Measurements from ENCODE around the gene SCAF4. TPM values are rescaled to one million over a fixed set of nuclear protein-coding genes. Genes with fewer than 3 reads are reported as not detected.
"Not testable (repeated sequence)": the region's sequence is repeated elsewhere in the genome, so short reads cannot be mapped to it uniquely, and the experiment has no call there.

The SCAF4 gene
- polyA plus RNA-seq, 1 of the 3 experiments (the other 2 are of a cell fraction), result 8.5 TPM

DNA sequence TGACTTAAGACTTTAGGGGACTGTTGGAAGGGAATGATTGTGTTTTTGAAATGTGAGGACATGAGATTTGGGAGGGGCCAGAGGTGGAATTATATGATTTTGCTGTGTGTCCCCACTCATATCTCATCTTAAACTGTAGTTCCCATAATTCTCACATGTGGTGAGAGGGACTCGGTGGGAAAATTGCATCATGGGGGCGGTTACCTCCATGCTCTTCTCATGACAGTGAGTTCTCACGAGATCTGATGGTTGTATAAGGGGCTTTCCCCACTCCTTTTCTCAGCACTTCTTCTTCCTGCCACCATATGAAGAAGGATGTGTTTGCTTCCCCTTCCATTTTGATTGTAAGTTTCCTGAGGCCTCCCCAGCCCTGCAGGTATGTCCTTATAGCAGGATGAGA, 35.0 kb upstream of the SCAF4 start:
- Histone ChIP-seq H3K9ac (no peak overlapping the region), H3K79me2 (ENCODE audit: insufficient read depth) (no peaks in the 10 kb centered on the region), H3K36me3 (replicated peaks in 1 of 2; ENCODE audit: control insufficient read depth in 1 of 2, insufficient read depth in 2 of 2, low read length in 1 of 2) (no peaks in the 10 kb centered on the region), H3K4me1 (ENCODE audit: control insufficient read depth in 1 of 2, insufficient read depth in 2 of 2, low read depth in 1 of 2, low read length in 1 of 2) (no peaks in the 10 kb centered on the region), H3K4me3 (ENCODE audit: low read depth in 2 of 2, low read length in 1 of 2) (no peak overlapping the region), H3K9me3 (no peaks in the 10 kb centered on the region), H3K9me2 (no peaks in the 10 kb centered on the region), H4K20me1 (ENCODE audit: insufficient read depth) (no peaks in the 10 kb centered on the region), H2AFZ (ENCODE audit: low read depth) (no peak overlapping the region), H3K4me2 (no peak overlapping the region), H3K27me3 (ENCODE audit: insufficient read depth) (no peaks in the 10 kb centered on the region), H3K27ac (ENCODE audit: low read depth in 2 of 2, low read length in 1 of 2) (no peak overlapping the region), H3F3A (replicated peaks; ENCODE audit: insufficient read depth) (no peaks in the 10 kb centered on the region)
- TF ChIP-seq MEF2A (IDR thresholded peaks at IDR 0.05; ENCODE audit: borderline replicate concordance, low read depth) (no peak), SIN3A (IDR thresholded peaks at IDR 0.05; ENCODE audit: borderline replicate concordance, low read depth, low read length) (no peak), POLR2AphosphoS5 (IDR thresholded peaks at IDR 0.05; ENCODE audit: low read depth, low read length) (no peak), NFIC (IDR thresholded peaks at IDR 0.05; ENCODE audit: borderline replicate concordance) (no peak), JUND (IDR thresholded peaks at IDR 0.05) (no peak), CHD2 (IDR thresholded peaks at IDR 0.05; ENCODE audit: low read length, partially characterized antibody) (no peak), RCOR1 (IDR thresholded peaks at IDR 0.05; ENCODE audit: low read length) (no peak), MXI1 (IDR thresholded peaks at IDR 0.05; ENCODE audit: low read depth, low read length) (no peak), RXRA (IDR thresholded peaks at IDR 0.05; ENCODE audit: borderline replicate concordance, low read depth) (no peak), USF1 (IDR thresholded peaks at IDR 0.05; ENCODE audit: borderline replicate concordance, low read depth) (no peak), GATA2 (CRISPR knock-in tag; IDR thresholded peaks at IDR 0.05) (no peak), SMC3 (IDR thresholded peaks at IDR 0.05; ENCODE audit: low read depth, low read length) (no peak), USF2 (IDR thresholded peaks at IDR 0.05; ENCODE audit: borderline replicate concordance, low read depth, low read length) (no peak), NRF1 (IDR thresholded peaks at IDR 0.05; ENCODE audit: low read depth, low read length) (no peak)
- ChIA-PET POLR2A (no interaction called here), CTCF (no interaction called here)
- DNase-seq, result no peak
- WGBS (ENCODE audit: low lambda C conversion rate), result 63% methylated on average over 3 of the region's 3 CpGs

DNA sequence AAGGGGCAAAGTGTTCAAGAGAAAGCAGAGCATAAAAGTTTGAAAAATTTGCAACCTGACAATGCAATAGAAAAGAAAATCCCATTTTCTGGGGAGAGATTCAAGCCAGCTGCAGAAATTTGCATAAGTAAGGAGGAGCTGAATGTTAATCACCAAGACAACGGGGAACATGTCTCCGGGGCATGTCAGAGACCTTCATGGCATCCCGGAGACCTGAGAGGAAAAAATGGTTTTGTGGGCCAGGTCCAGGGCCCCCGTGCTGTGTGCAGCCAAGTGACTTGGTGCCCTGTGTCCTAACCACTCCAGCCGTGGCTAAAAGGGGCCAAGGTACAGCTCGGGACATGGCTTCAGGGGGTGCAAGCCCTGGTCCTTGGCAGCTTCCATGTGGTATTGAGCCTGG, 33.9 kb upstream of the SCAF4 start:
- H2AFZ ChIP-seq (ENCODE audit: low read depth); H4K20me1 ChIP-seq (ENCODE audit: insufficient read depth); H3K4me1 ChIP-seq (ENCODE audit: control insufficient read depth in 1 of 2, insufficient read depth in 2 of 2, low read depth in 1 of 2, low read length in 1 of 2); H3K79me2 ChIP-seq (ENCODE audit: insufficient read depth); DNase-seq; CTCF ChIA-PET; H3K27ac ChIP-seq (ENCODE audit: low read depth in 2 of 2, low read length in 1 of 2); POLR2A ChIA-PET; H3K36me3 ChIP-seq (replicated peaks in 1 of 2; ENCODE audit: control insufficient read depth in 1 of 2, insufficient read depth in 2 of 2, low read length in 1 of 2); H3K9me2 ChIP-seq; H3K4me2 ChIP-seq; H3K4me3 ChIP-seq (ENCODE audit: low read depth in 2 of 2, low read length in 1 of 2); H3K9ac ChIP-seq; H3K27me3 ChIP-seq (ENCODE audit: insufficient read depth); H3K9me3 ChIP-seq; H3F3A ChIP-seq (replicated peaks; ENCODE audit: insufficient read depth): not testable (repeated sequence)
- 13% methylated on average over 6 of the region's 6 CpGs for WGBS (ENCODE audit: low lambda C conversion rate)

Data from SK-N-SH (cell line).